Stimulated activated CD8-positive, alpha-beta memory T cell treated with anti-CD3 and anti-CD28 coated beads, Interleukin-12 subunit alpha, Interleukin-12 subunit beta, amount 100 ng/mL, for 1 hour (primary cell): ENCODE data around the gene AFF2.

Experiments
- DNase-seq: peaks from one replicate; pipeline ENCODE4 v3.0.0-alpha.2; 2020; ENCODE audit warnings: low read depth

AFF2 gene

GRCh38 chrX:148536961-148537360 lies 36.5 kb downstream of the AFF2 start:
- no peak for DNase-seq

GRCh38 chrX:148537556-148538182 lies 37.3 kb downstream of the AFF2 start:
- DNase-seq: no peak

GRCh38 chrX:148538582-148538981 lies 38.2 kb downstream of the AFF2 start:
- DNase-seq: no peak

GRCh38 chrX:148540114-148540513 lies 39.7 kb downstream of the AFF2 start:
- DNase-seq: no peak

GRCh38 chrX:148540671-148541583 lies 40.5 kb downstream of the AFF2 start:
- no peak for DNase-seq

GRCh38 chrX:148541584-148541940 lies 41.1 kb downstream of the AFF2 start:
- no peak for DNase-seq

GRCh38 chrX:148542481-148543255 lies 42.3 kb downstream of the AFF2 start:
- no peak for DNase-seq

- DNase-seq: no peak
These were observed 52.4 kb downstream of the AFF2 start for GRCh38 chrX:148552775-148553174.

- DNase-seq: no peak
These were observed 54.7 kb downstream of the AFF2 start for GRCh38 chrX:148555101-148555500.

GRCh38 chrX:148555571-148556243 lies 55.3 kb downstream of the AFF2 start:
- no peak for DNase-seq

- DNase-seq: no peak
These were observed 56.1 kb downstream of the AFF2 start for GRCh38 chrX:148556498-148556897.

- no peak for DNase-seq
These were observed 62.4 kb downstream of the AFF2 start for GRCh38 chrX:148562846-148563245.

- no peak for DNase-seq
These were observed 66.8 kb downstream of the AFF2 start for GRCh38 chrX:148567229-148567628.

GRCh38 chrX:148567779-148568178 lies 67.4 kb downstream of the AFF2 start:
- no peak for DNase-seq

- DNase-seq: no peak
These were observed 68.3 kb downstream of the AFF2 start for GRCh38 chrX:148568763-148569162.

GRCh38 chrX:148572337-148572736 lies 71.9 kb downstream of the AFF2 start:
- DNase-seq: no peak

GRCh38 chrX:148573119-148573518 lies 72.7 kb downstream of the AFF2 start:
- DNase-seq: no peak

- no peak for DNase-seq
These were observed 74.0 kb downstream of the AFF2 start for GRCh38 chrX:148574237-148574973.

- DNase-seq: no peak
These were observed 76.0 kb downstream of the AFF2 start for GRCh38 chrX:148576396-148576795.

GRCh38 chrX:148577741-148578140 lies 77.3 kb downstream of the AFF2 start:
- DNase-seq: no peak

GRCh38 chrX:148580016-148580415 lies 79.6 kb downstream of the AFF2 start:
- no peak for DNase-seq

- DNase-seq: no peak
These were observed 81.9 kb downstream of the AFF2 start for GRCh38 chrX:148582353-148582752.
